ENCODE data around the gene MMUT.
A peak's percentile ranks its signal among the peaks of the same experiment; 100 is the strongest.
"Not testable (repeated sequence)": the region's sequence is repeated elsewhere in the genome, so short reads cannot be mapped to it uniquely, and the experiment has no call there.

The MMUT gene

DNA sequence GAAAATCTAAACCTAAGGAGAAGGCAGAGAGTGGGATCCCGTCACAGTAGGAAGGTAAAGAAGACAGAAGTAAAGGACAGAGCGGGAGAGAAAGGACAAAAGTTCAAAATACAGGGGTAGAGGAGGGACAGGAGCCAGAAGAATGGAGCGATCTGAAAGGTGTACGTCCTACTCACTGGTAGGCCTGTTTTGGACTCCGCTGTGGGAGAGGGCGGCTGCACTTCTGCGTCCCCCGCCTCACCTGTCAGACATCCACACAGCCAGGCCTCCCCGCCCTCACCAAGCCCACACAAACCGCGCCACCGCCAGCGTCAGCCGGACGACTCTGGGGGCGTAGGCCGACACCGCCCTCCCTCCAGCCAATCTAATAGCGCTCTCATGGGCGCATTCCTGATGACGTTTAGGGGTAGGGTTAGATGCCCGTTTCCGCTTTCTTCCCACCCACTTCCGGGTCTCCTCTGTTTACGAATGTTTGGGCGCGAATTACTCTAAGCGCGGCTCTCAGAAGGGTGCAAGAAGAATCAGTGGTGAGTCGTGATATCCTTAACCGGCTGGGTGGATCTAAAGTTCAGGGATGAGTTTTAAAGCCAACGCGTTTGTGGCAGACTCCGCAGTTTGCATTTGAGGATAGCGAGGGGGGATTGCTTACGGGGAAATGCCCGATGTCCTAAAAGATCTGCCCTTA lies at the start of gene MMUT, which contains the start of gene CENPQ:
TSS of gene MMUT (minus strand) at position 327 of the 685 bp plus-strand sequence. CDS start 3,787 bp downstream, outside the sequence.
TSS of gene CENPQ (plus strand) at position 444 of the 685 bp plus-strand sequence. CDS start 6,807 bp downstream, outside the sequence.
- peak; percentile 91 to 97 for DNase-seq

DNA sequence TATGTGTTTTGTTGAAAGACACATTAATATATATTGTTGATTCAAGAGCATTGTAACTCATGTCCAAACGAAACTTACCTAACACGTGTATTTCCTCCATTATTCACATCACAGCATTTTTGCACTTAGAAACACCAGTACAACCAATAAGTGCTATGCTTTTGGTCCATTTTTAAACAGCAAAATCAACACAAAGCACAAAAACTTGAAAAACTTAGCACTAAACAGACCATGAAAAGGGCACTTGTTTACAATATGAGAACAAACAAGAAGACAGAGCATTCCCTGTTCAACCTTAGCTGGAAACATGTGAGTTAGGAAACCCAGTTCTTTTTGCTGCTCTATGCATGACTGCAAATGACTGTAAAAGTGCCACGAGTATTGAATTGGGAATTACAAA lies 46.3 kb upstream of the MMUT start:
- no peak for DNase-seq

DNA sequence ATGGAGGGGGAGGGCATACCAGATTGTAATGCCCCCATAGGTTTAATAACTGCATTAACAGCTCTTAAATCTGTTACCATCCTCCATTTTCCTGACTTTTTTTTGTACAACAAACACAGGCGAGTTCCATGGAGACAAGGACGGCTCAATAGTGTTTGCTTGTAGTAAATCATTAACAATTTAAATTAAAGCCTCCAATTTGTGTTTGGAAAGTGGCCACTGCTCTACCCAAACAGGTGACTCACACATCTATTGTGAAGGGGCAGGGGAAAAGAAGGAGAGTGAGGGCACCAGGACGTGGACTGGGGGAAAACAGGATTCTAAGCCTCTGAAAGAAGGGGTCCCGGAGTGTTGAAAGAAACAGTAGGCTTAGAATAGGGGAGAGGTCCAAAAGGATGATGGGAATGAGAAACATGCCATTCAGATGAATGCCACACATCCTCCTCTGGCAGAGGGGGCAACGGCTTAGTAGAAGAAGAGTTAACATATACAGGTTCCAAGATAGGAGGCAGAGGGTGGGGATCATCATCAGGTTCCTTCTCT lies 43.6 kb upstream of the MMUT start:
- DNase-seq: no peak

DNA sequence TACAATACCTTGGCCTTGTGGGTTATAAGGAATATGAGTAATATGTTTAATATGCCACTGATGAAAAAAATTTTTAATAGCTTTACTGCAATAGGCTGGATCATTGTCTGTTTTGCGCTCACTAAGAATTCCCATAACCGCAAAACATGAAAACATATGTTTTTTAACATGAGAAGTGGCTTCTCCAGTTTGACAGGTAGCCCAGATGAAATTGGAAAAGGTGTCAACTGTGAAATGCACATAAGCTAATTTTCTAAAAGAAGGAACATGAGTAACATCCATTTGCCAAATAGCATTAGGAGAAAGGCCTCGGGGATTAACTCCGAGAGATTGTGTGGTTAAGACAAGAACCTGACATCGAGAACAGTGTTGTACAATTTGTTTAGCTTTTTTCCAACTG lies 41.6 kb upstream of the MMUT start:
- DNase-seq: no peak

DNA sequence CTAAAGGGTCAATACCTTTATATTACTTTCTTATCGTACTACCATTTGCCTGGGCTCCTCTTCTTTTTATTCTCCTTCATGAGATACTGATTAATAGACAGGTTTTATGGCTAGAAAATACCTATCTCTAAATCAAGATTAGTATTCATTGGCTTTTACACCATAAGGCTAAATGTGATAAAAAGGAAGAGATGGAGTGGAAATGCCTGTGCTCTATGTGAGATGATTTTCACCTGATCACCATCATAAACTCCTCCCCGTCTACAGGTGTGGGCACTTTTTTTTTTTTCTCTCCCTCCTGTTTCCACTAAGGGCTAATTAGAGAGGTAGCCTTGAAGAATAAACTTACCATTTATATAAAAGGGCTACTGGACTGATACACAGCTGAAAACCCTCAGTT lies 36.6 kb upstream of the MMUT start, which contains the start of gene GLYATL3:
TSS of gene GLYATL3 (plus strand) at position 301 of the 400 bp plus-strand sequence. CDS start 12,068 bp downstream, outside the sequence.
- DNase-seq: no peak

DNA sequence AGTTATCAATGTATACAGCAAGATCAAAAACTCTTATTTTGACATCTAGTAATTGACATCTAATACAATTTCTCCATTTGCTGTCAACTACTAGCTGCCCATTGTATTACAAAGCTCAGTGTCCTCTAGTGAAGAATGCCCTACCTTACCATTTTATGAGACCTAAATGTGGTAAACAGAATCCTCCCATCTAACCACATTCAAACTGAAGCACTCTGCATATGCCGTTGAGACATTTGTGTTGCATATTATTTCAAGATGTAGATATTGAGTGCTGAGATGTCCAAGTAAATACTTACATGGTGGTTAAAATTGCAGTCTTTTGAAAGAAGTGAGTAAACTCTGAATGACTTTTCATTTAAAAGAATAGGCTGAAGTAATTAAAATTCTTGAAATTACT lies 36.1 kb upstream of the MMUT start:
- no peak for DNase-seq

DNA sequence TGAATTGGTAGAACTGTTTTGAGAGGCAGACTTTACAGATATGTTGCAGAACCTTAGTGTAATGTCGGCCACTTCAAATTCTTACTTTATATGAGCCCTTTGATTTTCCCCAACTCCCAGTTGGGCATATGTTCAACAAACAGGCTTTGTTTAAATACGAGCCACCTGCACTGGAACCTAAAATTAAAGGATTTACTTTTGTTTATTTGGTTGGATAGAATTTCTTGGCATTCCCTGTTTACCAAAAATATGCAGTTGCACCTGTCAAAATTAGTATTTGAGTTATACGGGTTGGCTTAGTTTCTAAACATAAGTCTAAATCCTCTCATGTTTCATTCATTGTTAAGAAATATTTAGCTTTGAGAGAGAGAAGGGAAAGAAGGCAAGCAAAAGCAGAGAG lies 34.3 kb upstream of the MMUT start:
- no peak for DNase-seq

DNA sequence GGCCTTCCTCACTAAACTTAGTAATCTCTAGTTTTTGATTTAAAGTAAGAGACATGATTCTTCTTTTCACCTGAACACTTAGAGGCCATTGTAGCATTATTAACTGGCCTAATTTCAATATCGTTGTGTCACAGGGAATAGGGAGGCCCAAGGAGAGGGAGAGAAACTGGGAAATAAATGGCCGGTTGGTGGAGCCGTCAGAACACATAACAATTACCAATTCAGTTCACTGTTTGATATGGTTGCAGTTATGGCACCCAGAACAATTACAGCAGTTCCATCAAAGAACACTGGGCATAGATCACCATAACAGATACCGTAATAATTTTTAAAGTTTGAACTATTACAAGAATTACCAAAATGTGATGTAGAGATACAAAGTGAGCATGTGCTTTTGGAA lies 27.6 kb upstream of the MMUT start:
- no peak for DNase-seq

DNA sequence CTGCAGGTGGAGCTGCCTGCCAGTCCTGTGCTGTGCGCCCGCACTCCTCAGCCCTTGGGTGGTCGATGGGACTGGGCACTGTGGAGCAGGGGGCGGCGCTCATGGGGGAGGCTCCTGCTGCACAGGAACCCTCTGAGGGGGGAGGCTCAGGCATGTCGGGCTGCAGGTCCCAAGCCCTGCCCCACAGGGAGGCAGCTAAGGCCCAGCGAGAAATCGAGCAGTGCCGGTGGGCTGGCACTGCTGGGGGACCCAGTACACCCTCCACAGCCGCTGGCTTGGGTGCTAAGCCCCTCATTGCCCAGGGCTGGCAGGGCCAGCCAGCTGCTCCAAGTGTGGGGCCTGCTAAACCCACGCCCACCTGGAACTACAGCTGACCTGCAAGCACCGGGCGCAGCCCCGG lies 20.3 kb upstream of the MMUT start:
- DNase-seq: not testable (repeated sequence)

DNA sequence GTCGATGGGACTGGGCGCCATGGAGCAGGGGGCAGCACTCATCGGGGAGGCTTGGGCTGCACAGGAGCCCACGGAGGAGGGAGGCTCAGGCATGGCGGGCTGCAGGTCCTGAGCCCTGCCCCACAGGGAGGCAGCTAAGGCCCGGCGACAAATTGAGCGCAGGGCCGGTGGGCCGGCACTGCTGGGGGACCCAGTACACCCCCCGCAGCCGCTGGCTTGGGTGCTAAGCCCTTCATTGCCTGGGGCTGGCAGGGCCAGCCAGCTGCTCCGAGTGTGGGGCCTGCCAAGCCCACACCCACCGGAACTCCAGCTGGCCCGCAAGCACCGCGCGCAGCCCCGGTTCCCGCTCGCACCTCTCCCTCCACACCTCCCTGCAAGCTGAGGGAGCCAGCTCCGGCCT lies 18.8 kb upstream of the MMUT start:
- not testable (repeated sequence) for DNase-seq

DNA sequence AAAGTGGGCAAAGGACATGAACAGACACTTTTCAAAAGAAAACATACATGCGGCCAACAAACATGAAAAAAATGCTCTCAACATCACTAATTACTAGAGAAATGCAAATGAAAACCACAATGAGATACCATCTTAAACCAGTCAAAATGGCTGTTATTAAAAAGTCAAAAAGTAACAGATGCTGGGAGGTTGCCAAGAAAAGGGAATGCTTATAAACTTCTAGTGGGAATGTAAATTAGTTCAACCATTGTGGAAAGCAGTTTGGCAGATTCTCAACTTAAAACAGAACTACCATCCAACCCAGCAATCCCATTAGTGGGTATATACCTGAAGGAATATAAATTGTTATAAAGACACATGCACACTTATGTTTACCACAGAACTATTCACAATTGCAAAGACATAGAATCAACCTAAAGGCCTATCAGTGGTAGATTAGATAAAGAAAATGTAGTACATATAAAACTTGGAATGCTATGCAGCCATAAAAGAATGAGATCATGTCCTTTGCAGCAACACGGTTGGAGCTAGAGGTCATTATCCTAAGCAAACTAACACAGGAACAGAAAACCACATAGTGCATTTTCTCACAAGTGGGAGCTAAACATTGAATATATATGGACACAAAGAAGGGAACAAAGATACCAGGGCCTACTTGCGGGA lies 16.4 kb upstream of the MMUT start:
- DNase-seq: no peak

DNA sequence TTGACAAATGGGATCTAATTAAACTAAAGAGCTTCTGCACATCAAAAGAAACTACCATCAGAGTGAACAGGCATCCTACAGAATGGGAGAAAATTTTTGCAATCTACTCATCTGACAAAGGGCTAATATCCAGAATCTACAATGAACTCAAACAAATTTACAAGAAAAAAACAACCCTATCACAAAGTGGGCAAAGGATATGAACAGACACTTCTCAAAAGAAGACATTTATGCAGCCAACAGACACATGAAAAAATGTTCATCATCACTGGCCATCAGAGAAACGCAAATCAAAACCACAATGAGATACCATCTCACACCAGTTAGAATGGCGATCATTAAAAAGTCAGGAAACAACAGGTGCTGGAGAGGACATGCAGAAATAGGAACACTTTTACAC lies 13.5 kb upstream of the MMUT start:
- not testable (repeated sequence) for DNase-seq

DNA sequence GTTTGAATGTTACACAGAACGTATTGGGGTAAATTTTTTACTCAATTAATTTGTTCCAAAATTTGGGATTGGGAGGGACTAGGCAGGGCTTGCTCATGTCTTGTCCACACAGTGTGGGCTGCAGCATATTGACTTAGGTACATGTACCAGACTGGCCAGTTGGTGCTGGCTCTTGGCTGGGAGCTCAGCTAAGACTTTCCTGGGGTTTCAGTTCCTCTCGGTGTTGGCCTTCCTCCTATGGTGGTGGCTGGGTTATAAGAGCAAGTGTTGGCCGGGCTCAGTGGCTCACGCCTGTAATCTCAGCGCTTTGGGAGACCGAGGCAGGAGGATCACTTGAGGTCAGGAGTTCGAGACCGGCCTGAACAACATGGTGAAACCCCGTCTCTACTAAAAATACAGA lies 5.0 kb upstream of the MMUT start:
- no peak for DNase-seq

DNA sequence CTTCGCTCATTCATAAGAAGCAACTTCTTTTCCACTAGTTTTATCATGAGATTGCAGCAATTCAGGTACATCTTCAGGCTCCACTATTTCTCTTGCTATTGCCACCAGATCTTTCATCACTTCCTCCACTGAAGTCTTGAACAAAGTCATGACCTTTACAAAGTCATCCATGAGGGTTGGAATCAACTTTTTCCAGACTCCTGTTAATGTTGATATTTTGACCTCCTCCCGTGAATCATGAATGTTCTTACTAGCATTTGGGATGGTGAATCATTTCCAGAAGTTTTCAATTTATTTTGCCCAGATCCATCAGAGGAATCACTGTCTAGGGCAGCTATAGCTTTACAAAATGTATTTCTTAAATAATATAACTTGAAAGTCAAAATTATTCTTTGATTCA lies 1.6 kb upstream of the MMUT start:
- no peak for DNase-seq

DNA sequence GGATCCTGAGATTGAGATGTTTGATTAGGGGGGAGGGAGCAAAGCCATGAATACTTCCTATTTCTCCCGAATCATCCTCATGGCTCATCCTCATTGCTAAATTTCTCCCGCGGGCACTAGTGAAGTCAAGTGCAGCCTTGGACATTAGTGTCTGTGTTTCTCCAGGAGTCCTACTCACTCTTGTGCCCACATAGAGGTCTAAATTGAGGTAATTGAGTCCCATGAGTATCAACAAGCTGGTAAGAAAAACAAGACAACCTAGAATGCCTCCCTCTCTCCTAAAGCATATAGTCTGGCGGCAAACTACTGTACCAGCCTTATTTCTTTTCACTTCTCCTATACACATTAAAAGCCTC lies 537 bp upstream of the MMUT start:
- DNase-seq: no peak

DNA sequence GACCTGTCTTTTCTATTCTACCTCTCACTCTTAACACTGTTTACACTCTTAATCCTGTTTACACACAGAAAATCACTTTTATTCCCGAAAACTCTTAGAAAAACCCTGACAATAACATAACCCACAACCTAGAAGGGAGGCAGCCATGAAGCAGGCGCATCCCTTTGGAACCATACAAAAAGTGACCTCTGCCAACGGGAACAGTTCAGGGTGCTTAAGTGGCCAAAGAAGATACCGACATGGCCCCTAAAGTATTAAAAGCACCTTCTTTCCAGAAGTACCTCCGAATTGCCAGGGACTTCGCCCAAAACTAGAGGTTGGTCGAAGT lies 490 bp downstream of the MMUT start:
- no peak for DNase-seq

DNA sequence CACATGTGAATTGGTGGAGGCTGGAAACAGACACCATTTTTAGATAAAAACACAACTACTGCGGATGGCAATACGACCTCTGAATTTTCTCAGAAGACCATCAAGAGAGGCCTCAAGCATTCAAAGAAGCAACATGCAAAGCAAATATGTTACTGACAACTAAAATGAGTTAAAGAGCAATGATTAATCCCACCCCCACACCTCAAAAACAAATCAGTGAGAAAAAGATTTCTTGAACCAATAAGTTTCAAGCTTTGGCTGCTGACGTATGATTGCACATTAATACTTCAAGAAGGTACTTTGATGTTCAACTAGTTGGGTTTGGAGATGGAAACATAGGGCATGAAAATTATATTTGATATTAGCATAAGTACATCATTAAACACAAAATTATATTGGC lies 982 bp downstream of the MMUT start:
- DNase-seq: no peak

DNA sequence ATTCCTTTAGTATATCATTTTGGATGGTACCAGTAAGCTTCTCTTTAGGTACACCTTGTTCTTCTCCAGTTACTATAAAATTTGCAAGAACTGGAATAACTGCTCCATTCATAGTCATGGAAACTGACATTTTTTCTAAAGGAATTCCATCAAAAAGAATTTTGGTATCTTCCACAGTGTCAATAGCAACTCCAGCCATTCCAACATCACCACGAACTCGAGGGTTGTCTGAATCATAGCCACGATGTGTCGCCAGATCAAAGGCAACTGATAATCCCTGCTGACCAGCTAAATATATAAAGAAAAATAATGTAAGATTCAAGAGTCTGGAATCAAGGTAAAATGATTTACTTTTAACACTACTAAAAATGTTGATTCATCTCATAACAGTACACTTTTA lies 5.3 kb downstream of the MMUT start:
- no peak for DNase-seq

DNA sequence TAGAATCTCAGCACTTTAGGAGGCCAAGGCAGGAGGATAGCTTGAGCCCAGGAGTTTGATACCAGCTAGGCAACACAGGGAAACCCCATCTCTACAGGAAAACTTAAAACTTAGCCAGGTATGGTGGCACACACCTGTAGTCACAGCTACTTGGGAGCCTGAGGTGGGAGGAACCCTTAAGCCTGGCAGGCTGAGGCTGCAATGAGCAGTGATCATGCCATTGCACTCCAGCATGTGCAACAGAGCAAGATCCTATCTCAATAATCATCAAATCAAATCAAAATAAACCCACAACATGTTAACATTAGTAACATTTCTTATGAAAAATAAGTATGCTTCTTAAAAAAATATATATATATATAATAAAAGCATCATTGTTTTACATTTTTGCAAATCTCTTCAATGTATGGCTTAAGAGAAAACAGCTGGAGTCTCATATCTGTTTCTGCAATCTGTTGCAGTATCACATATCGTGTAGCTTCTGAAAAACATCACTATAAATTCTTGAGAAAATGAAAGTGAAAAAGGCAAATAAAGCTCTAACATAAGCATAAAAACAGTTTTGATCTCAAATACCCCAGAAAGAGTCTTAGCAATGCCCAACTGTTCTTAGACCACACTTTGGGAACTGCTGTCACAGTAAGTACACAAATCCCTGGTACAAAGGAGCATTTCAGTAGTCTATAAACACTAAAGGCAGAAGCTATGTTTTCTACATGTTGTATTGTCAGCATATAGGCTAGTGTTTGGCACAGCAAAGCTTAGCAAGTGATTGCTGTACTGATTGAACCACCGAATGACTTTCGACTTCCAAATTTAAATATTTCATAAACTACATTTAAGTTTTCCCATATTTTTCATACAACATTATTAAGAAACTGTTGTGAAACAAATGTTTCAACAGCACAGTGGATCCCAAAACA lies 8.0 kb downstream of the MMUT start:
- no peak for DNase-seq

DNA sequence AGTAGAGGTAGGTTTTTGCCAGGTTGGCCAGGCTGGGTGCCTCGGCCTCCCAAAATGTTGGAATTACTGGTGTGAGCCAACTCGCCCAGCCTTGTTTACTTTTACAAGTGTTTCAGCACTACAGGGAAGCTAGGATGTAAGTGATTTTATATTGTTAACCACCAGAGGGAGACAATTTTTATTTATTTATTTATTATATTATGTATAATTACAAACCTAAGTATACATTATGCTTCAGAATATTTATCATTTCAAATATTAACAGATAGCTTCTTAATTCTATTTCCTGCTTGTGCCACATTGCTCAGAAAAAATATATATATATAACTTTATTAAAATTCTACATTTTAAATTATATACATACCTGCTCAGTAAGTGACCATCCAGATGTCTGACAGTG lies 9.8 kb downstream of the MMUT start:
- DNase-seq: peak in 1 of 2 experiments; percentile 13

DNA sequence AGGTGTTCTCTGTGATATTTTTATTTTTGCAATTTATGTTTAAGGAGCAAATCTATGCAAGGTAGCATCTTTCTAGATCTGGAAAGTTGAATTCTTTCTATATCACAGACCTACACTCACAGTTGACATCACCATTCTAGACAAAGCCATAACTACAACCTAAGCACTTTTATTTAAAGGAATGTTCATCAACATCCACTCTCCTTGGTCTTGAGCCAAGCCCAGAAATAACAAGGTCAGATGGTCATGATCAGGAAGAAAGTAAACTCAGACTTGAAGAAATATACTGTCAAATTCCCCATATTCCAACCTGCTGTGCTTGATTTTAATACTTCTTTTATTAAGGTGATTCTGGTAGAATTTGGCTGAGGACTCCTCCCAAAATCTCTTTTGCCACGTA lies 32.2 kb downstream of the MMUT start:
- no peak for DNase-seq

DNA sequence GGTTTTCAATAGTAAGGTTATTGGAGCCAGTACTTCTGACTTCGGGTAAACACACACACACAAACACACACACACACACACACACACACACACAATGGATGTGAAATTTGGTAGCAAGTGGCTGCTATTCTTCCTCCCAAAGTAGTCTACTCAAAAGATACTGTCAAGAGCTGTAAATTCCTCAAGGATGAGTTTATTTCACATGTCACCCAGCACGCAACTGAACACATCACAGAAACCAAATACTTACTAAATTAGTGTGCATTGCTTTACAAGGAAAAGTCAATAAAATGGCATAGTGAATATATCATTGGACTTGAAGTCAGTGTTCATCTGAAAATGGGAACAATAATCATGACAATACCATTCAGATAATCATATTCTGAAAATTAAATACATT lies 32.9 kb downstream of the MMUT start:
- no peak for DNase-seq

DNA sequence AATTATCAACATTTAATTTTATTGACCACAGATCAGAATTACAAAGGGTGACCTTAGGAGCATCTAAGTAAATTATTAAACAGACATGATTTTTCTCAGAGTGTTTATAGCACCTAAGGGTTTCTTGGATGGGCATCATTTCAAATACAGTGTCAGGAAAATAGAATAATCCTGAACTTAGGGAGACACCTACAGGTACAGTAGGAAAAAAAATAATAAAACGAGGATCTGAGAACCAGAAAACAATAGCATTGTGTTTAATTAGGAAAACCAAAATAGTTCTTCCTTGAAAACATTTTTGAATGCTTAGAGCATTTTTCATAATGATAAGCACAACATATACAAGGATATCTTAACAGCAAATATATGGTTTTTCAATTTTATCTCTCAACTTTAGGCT lies 39.2 kb downstream of the MMUT start:
- peak in 1 of 2 experiments; percentile 25 for DNase-seq

Data from SW 1271 (cell line).